Natural killer cell (primary cell): ENCODE data around the gene SCNN1A. TPM values are rescaled to one million over a fixed set of nuclear protein-coding genes. Genes with fewer than 3 reads are reported as not detected.

Experiments
- ATAC-seq, 3 donors: fragments of 150-1000 bp in 2 of 3; fragments of 200-7000 bp in 1 of 3; cut with Tn5 transposase; 1 replicate in 1 of 3; 2 replicates in 2 of 3; pipeline ENCODE4 v1.10.0; 2021; ENCODE audit warnings: mild to moderate bottlenecking in 2 of 3, moderate library complexity in 2 of 3
- DNase-seq, 2 donors: peaks; one replicate each; pipeline versions ENCODE4 v3.0.0 to v3.0.0-alpha.2; 2013 to 2021; ENCODE audit warnings: mixed read lengths in 1 of 2
- H3K27ac ChIP-seq: one replicate; pipeline ENCODE4 v1.5.1; 2013; ENCODE audit warnings: mild to moderate bottlenecking, low read length
- H3K27me3 ChIP-seq: one replicate; pipeline ENCODE4 v1.6.1; 2013; ENCODE audit warnings: low read length; ENCODE audit not compliant: control insufficient read depth, insufficient read depth
- H3K36me3 ChIP-seq: one replicate; pipeline ENCODE4 v1.6.1; 2013; ENCODE audit warnings: low read length; ENCODE audit not compliant: control insufficient read depth, insufficient read depth
- H3K4me1 ChIP-seq: one replicate; pipeline ENCODE4 v1.6.1; 2013; ENCODE audit warnings: low read length; ENCODE audit not compliant: control insufficient read depth, insufficient read depth
- H3K4me3 ChIP-seq: one replicate; pipeline ENCODE4 v1.5.1; 2013; ENCODE audit warnings: low read length
- H3K9me3 ChIP-seq: one replicate; pipeline ENCODE4 v1.6.1; 2013; ENCODE audit warnings: low read length; ENCODE audit not compliant: control insufficient read depth, insufficient read depth
- H3K27ac Mint-ChIP-seq, 2 donors: one replicate each; pipeline ENCODE4 v1.8.0; 2022; ENCODE audit warnings: mild to moderate bottlenecking in 2 of 2, mixed read lengths in 2 of 2, moderate library complexity in 1 of 2
- H3K27me3 Mint-ChIP-seq, 2 donors: one replicate each; pipeline ENCODE4 v1.8.0; 2022; ENCODE audit warnings: low read depth in 2 of 2, mixed read lengths in 2 of 2
- H3K36me3 Mint-ChIP-seq: one replicate; pipeline ENCODE4 v1.8.0; 2022; ENCODE audit warnings: mixed read lengths
- H3K4me1 Mint-ChIP-seq, 2 donors: one replicate each; pipeline ENCODE4 v1.8.0; 2022; ENCODE audit warnings: mixed read lengths in 2 of 2
- H3K4me3 Mint-ChIP-seq: one replicate; pipeline ENCODE4 v1.8.0; 2022; ENCODE audit warnings: mild to moderate bottlenecking, moderate library complexity, mixed read lengths
- H3K9me3 Mint-ChIP-seq, 2 donors: one replicate each; pipeline ENCODE4 v1.8.0; 2022; ENCODE audit warnings: mixed read lengths in 2 of 2
- WGBS: methylation state at CpG from one replicate; pipeline ENCODE4 v1.1.7; 2013; ENCODE audit warnings: missing lambda C conversion rate; ENCODE audit not compliant: insufficient coverage; 5-methylcytosine and 5-hydroxymethylcytosine counted together
- intact Hi-C: fragments of 100-400 bp; cut with micrococcal nuclease; formaldehyde crosslinking; loops from one replicate; pipeline ENCODE4 v1.14.2; 2022
- total RNA-seq, 4 donors: library from RNA; stranded (reverse); fragments of 120-200 nt in 1 of 4; gene quantifications; one replicate each; pipeline versions ENCODE4 v1.2.3 to v1.2.4, GENCODE V29; 2013 to 2022
- TF ChIP-seq, protein P1 (sequence below): fragments of 200-600 bp; IDR thresholded peaks from one replicate; pipeline ENCODE4 v1.8.0; 2022; ENCODE audit warnings: antibody characterized with exemption

The SCNN1A gene
- total RNA-seq, 3 donors from 2014 or later (not counting 1 experiment from before 2014, with no cell fraction given): 1.5 to 3.0 (median 1.5) TPM

DNA sequence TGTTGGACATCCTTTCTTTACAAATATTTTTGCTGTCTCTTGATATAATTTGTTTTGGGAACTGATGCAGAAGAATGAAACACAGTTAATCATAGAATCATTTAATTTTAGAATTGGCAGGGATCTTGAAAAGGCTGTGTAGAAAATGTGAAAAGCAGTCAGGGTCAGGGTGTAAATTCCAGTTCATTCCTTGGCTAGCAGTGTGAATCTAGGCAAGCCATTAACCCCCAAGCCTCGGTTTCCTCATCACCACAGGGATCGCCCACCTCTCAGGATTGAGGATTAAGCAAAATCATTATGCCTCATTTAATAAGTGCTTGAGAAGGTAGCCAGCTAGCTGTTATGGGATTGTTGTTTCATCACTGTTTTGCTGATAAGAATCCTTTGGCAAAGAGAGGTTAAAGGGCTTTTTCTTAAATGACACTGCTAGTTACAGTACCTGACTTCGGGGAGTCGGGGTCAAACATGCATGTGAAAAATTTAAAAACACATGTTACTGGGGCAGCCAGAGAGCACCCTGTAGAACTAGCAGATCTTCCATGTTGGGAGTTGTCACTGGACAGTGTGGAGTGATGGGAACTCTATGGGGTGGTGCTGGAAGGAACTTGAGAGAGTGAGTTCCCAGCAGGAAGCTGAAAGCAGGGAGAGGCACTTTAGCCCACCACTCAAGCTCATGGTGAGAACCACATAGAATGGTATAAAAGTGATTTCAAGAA is 44.2 kb downstream of the SCNN1A start:
- peaks cover 75% of the 10 kb centered on the region for H3K36me3 ChIP-seq
- H3K27me3 Mint-ChIP-seq: no peaks in the 10 kb centered on the region
- no peaks in the 10 kb centered on the region for H3K9me3 Mint-ChIP-seq
- ATAC-seq: no peak
- 91% methylated on average over 4 of the region's 4 CpGs for WGBS
- H3K4me3 Mint-ChIP-seq: peak overlapping the region; percentile 61
- H3K27ac Mint-ChIP-seq: no peak overlapping the region
- no peaks in the 10 kb centered on the region for H3K27me3 ChIP-seq
- no peak overlapping the region for H3K27ac ChIP-seq
- no peak for DNase-seq
- TF ChIP-seq, protein P1, sequence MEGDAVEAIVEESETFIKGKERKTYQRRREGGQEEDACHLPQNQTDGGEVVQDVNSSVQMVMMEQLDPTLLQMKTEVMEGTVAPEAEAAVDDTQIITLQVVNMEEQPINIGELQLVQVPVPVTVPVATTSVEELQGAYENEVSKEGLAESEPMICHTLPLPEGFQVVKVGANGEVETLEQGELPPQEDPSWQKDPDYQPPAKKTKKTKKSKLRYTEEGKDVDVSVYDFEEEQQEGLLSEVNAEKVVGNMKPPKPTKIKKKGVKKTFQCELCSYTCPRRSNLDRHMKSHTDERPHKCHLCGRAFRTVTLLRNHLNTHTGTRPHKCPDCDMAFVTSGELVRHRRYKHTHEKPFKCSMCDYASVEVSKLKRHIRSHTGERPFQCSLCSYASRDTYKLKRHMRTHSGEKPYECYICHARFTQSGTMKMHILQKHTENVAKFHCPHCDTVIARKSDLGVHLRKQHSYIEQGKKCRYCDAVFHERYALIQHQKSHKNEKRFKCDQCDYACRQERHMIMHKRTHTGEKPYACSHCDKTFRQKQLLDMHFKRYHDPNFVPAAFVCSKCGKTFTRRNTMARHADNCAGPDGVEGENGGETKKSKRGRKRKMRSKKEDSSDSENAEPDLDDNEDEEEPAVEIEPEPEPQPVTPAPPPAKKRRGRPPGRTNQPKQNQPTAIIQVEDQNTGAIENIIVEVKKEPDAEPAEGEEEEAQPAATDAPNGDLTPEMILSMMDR: no peak
- no peaks in the 10 kb centered on the region for H3K9me3 ChIP-seq
- intact Hi-C loops: no loop called here
- H3K4me1 Mint-ChIP-seq: peaks cover 23 to 54% of the 10 kb centered on the region in 2 donors
- H3K4me1 ChIP-seq: peaks cover 62% of the 10 kb centered on the region
- H3K36me3 Mint-ChIP-seq: peaks cover 16% of the 10 kb centered on the region
- no peak overlapping the region for H3K4me3 ChIP-seq

DNA sequence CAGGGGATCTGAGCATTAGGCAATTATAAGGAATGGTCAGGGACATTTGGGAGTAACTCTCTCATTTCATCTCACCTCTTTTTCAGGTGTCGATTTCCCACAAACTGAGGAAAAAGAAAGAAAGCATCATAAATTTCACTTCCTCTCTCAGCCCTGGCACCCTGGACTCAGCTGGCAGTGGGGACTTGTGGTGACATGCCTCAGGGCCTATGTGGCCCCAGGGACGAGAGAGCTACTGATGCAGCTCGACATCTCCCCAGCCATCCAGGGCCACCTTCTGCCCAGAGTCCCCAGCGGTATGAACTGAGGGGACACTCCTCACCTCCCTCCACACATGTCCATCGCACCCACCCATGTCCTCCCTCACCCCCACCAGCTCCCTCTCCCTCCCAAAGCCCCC is 45.2 kb downstream of the SCNN1A start:
- Histone ChIP-seq H3K4me1 (peaks cover 58% of the 10 kb centered on the region), H3K27ac (no peak overlapping the region), H3K4me3 (no peak overlapping the region), H3K27me3 (no peaks in the 10 kb centered on the region), H3K36me3 (peaks cover 75% of the 10 kb centered on the region), H3K9me3 (no peaks in the 10 kb centered on the region)
- TF ChIP-seq, protein P1: no peak
- ATAC-seq: no peak
- Mint-ChIP-seq H3K4me1 (peaks cover 32 to 52% of the 10 kb centered on the region in 2 donors), H3K4me3 (no peak overlapping the region), H3K36me3 (peaks cover 16% of the 10 kb centered on the region), H3K27ac (no peak overlapping the region), H3K27me3 (no peaks in the 10 kb centered on the region), H3K9me3 (no peaks in the 10 kb centered on the region)
- DNase-seq: no peak
- intact Hi-C loops: no loop called here
- WGBS: 64% methylated on average over 5 of the region's 5 CpGs

DNA sequence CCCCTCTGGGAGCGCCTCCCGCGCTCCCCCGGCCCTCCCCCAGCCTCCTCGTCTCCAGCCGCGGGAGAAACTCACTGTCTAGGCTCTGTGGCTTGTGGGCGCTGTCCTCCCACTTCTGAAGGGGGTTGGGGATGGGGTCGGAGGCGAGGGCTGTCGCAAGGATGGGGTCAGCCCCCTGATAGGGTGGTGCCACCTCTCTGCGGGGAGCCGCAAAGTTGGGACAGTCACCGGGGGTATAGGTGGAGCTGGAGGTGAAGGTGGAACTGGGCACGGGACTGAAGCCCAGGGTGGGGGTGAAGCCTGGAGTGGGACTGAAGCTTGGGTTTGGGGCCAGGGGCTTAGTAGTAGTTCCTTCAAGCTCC is 45.7 kb downstream of the SCNN1A start:
- H3K4me1 ChIP-seq: peaks cover 58% of the 10 kb centered on the region
- no peaks in the 10 kb centered on the region for H3K27me3 ChIP-seq
- 90% methylated on average over 15 of the region's 15 CpGs for WGBS
- Mint-ChIP-seq H3K27ac (no peak overlapping the region), H3K9me3 (no peaks in the 10 kb centered on the region), H3K4me1 (peaks cover 38 to 52% of the 10 kb centered on the region in 2 donors), H3K27me3 (no peaks in the 10 kb centered on the region), H3K36me3 (peaks cover 16% of the 10 kb centered on the region), H3K4me3 (no peak overlapping the region)
- TF ChIP-seq, protein P1: no peak
- no peak overlapping the region for H3K27ac ChIP-seq
- H3K36me3 ChIP-seq: peaks cover 75% of the 10 kb centered on the region
- H3K4me3 ChIP-seq: no peak overlapping the region
- no peaks in the 10 kb centered on the region for H3K9me3 ChIP-seq
- ATAC-seq (no peak), DNase-seq (no peak)
- intact Hi-C loops: no loop called here
